OCI-LY7 (cell line): ENCODE results near the gene DYNLL1.

Source experiments
- CTCF ChIP-seq: fragments of 200-600 bp; sonication (generic); conservative IDR thresholded peaks from 2 replicates; pipeline ENCODE4 v1.5.1; 2014; ENCODE audit warnings: mild to moderate bottlenecking, antibody characterized with exemption, low read length, moderate library complexity, mixed read lengths
- EZH2phosphoT487 ChIP-seq: fragments of 200-600 bp; sonication (generic); IDR thresholded peaks from 2 replicates; pipeline ENCODE4 v1.6.1; 2018; ENCODE audit warnings: low read depth, borderline replicate concordance, mild to moderate bottlenecking, mixed run types, antibody characterized with exemption, low read length, moderate library complexity, mixed read lengths

- TF ChIP-seq CTCF (no peak), EZH2phosphoT487 (no peak)
Observed at GRCh38 chr12:120460157-120460556, 35.8 kb upstream of the DYNLL1 start.
